ENCODE measurements around the gene BOLA1. TPM values are rescaled to one million over a fixed set of nuclear protein-coding genes. Genes with fewer than 3 reads are reported as not detected.
A peak's percentile ranks its signal among the peaks of the same experiment; 100 is the strongest.
"Not testable (repeated sequence)": the region's sequence is repeated elsewhere in the genome, so short reads cannot be mapped to it uniquely, and the experiment has no call there.

Gene BOLA1
- polyA plus RNA-seq, 2 donors = 20.6 to 31.0 TPM

DNA sequence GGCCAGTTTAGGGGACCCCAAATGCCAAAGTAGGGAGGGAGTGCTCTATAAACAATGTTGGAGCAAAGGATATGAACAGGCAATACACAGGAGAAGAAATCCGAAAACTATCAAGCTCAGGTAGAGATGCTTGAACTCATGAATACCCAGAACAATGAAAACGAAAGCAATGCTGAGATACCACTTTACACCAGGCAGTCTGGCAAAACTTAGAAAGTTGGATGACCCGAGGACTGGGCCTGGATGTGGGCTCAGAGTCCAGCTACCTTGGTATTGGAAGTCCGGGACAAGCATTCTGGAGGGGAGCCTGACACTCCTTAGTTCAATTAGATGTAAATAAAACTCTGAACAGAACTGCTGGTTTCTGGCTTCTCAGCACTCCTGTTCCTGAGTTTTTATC is 26.3 kb upstream of the BOLA1 start:
- not testable (repeated sequence) for H3K27me3 ChIP-seq (ENCODE audit: control insufficient read depth in 1 of 2, insufficient read depth in 2 of 2, low read length in 2 of 2); H3K9me3 ChIP-seq (ENCODE audit: control insufficient read depth in 2 of 2, insufficient read depth in 1 of 2, low read depth in 1 of 2, low read length in 1 of 2); H3K4me1 ChIP-seq (ENCODE audit: control insufficient read depth in 2 of 2, insufficient read depth in 2 of 2, low read length in 1 of 2); H3K36me3 ChIP-seq (ENCODE audit: control insufficient read depth in 2 of 2, insufficient read depth in 2 of 2, low read length in 1 of 2); H3K27ac ChIP-seq (ENCODE audit: low read depth in 2 of 2, low read length in 1 of 2); H3K4me3 ChIP-seq (ENCODE audit: low read depth in 1 of 2, low read length in 2 of 2)
- no CpG with 5 or more reads among the region's 4 CpGs for WGBS, 2 donors

DNA sequence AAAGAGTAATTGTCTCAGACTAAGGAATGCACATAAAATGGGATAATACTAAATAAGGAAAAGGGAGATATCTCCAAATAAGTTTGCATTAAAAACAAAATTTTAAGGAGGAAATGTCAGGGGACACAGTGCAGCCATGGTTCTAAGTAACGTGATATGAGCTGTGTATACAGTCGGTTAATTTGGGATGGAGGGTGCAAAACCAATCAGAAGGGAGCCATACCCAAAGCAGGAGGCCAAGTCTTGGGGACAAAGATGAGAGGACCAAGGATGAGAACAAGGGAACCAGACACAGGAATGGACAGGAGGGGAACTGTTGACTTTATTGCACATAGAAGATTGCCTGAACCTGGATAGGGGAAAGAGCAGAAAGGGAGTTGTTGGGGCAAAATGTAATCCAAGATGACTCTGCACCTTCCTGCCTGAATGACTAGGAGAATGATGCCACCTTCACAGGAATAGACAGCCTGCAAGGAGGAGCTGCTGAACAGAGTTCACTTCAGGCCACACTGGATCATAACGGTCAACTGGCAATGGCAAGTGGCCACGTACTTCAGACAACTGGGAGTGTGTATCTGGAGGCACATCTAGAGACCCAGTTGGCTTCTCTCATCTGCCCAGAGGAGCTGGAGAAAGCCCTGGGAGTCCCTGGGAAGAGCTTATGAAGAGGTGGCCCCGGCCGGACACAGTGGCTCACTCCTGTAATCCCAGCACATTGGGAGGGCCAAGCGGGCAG is 22.0 kb upstream of the BOLA1 start:
- Histone ChIP-seq H3K27me3 (ENCODE audit: control insufficient read depth in 1 of 2, insufficient read depth in 2 of 2, low read length in 2 of 2) (no peaks in the 10 kb centered on the region), H3K36me3 (ENCODE audit: control insufficient read depth in 2 of 2, insufficient read depth in 2 of 2, low read length in 1 of 2) (no peaks in the 10 kb centered on the region), H3K9me3 (ENCODE audit: control insufficient read depth in 2 of 2, insufficient read depth in 1 of 2, low read depth in 1 of 2, low read length in 1 of 2) (no peaks in the 10 kb centered on the region), H3K4me3 (ENCODE audit: low read depth in 1 of 2, low read length in 2 of 2) (no peak overlapping the region), H3K4me1 (ENCODE audit: control insufficient read depth in 2 of 2, insufficient read depth in 2 of 2, low read length in 1 of 2) (no peaks in the 10 kb centered on the region), H3K27ac (ENCODE audit: low read depth in 2 of 2, low read length in 1 of 2) (no peak overlapping the region)
- 94% methylated on average over 7 of the region's 7 CpGs for WGBS, 2 donors

DNA sequence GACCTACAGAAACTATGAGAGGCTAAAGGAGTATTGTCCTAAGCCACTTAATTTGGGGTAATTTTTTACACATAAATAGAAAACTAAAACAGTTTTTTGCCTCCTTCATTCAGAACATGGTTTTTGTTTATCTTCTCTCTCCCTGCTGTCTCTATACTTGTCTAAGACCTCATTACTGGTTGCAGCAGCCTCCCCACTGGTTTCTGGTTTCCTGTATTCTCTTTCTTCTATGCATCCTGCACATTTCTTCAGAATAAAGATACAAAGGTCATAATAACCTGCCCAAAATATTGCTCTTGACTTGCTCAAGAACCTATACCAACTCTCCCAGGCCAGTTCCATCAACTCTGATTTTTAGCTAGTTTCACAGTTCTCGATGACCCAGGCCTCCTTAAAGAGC is 19.8 kb upstream of the BOLA1 start:
- Histone ChIP-seq H3K9me3 (ENCODE audit: control insufficient read depth in 2 of 2, insufficient read depth in 1 of 2, low read depth in 1 of 2, low read length in 1 of 2) (no peaks in the 10 kb centered on the region), H3K27ac (ENCODE audit: low read depth in 2 of 2, low read length in 1 of 2) (no peak overlapping the region), H3K36me3 (ENCODE audit: control insufficient read depth in 2 of 2, insufficient read depth in 2 of 2, low read length in 1 of 2) (no peaks in the 10 kb centered on the region), H3K27me3 (ENCODE audit: control insufficient read depth in 1 of 2, insufficient read depth in 2 of 2, low read length in 2 of 2) (no peaks in the 10 kb centered on the region), H3K4me3 (ENCODE audit: low read depth in 1 of 2, low read length in 2 of 2) (no peak overlapping the region), H3K4me1 (ENCODE audit: control insufficient read depth in 2 of 2, insufficient read depth in 2 of 2, low read length in 1 of 2) (no peaks in the 10 kb centered on the region)
- 90% methylated on average over 1 of the region's 1 CpG for WGBS, 2 donors

DNA sequence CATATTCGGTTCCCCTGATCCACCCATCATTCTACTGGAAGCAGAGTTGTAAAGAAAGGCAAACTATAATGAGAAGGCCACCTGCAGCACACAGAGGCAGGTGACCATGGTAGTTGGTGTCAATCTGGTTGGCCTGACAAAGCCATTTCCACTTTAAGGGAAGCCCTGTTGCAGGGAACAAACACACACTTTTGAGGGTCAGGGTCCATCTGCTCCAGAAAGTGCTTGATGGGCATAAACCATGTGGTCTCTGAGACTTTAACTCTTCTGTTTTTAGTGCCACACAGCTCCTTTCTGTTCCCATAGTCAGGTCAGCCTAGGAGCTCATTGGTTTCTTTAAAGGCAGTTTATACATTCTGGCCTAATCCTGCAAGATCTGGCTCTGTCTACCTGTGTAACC is 17.5 kb upstream of the BOLA1 start:
- H3K27ac ChIP-seq (ENCODE audit: low read depth in 2 of 2, low read length in 1 of 2) = no peak overlapping the region
- no peaks in the 10 kb centered on the region for H3K9me3 ChIP-seq (ENCODE audit: control insufficient read depth in 2 of 2, insufficient read depth in 1 of 2, low read depth in 1 of 2, low read length in 1 of 2)
- H3K4me3 ChIP-seq (ENCODE audit: low read depth in 1 of 2, low read length in 2 of 2) = no peak overlapping the region
- H3K27me3 ChIP-seq (ENCODE audit: control insufficient read depth in 1 of 2, insufficient read depth in 2 of 2, low read length in 2 of 2) = no peaks in the 10 kb centered on the region
- 77 to 92% methylated on average over 1 of the region's 1 CpG for WGBS, 2 donors
- no peaks in the 10 kb centered on the region for H3K36me3 ChIP-seq (ENCODE audit: control insufficient read depth in 2 of 2, insufficient read depth in 2 of 2, low read length in 1 of 2)
- H3K4me1 ChIP-seq (ENCODE audit: control insufficient read depth in 2 of 2, insufficient read depth in 2 of 2, low read length in 1 of 2) = no peaks in the 10 kb centered on the region

DNA sequence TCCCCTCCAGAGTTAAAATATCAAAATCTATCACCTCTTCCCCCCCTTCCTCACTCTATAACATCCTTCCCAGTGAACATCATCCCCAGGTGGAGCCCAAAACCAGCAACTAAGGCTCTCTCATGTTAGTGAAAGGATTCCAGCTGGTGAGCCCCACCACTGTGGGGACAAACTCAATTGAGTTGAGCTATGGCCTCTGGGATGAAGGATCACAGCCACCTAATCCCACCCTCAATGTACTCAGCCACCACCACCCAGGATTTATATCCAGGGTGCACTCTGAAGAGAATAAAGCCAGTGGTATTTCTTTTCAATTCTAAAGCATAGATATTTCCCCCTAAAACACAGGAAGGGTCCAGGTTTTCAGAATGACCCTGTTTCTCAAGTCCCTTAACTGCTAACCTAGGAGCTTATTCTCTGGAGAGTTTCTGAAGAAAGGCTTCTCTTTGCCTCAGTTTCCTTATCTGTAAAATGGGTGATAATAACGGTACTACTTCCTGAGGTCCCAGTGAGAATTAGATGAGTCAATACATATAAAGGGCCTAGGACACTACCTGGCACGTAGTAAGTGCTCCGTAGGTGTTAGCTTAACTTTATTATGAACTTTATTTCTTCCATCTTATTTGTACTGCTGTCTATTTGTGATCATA is 15.6 kb upstream of the BOLA1 start:
- Histone ChIP-seq H3K36me3 (ENCODE audit: control insufficient read depth in 2 of 2, insufficient read depth in 2 of 2, low read length in 1 of 2) (no peaks in the 10 kb centered on the region), H3K9me3 (ENCODE audit: control insufficient read depth in 2 of 2, insufficient read depth in 1 of 2, low read depth in 1 of 2, low read length in 1 of 2) (no peaks in the 10 kb centered on the region), H3K27ac (ENCODE audit: low read depth in 2 of 2, low read length in 1 of 2) (no peak overlapping the region), H3K4me1 (ENCODE audit: control insufficient read depth in 2 of 2, insufficient read depth in 2 of 2, low read length in 1 of 2) (no peaks in the 10 kb centered on the region), H3K27me3 (ENCODE audit: control insufficient read depth in 1 of 2, insufficient read depth in 2 of 2, low read length in 2 of 2) (no peaks in the 10 kb centered on the region), H3K4me3 (ENCODE audit: low read depth in 1 of 2, low read length in 2 of 2) (no peak overlapping the region)
- 82% methylated on average over 3 of the region's 3 CpGs for WGBS, 2 donors

- 6% methylated on average over 9 of the region's 9 CpGs for WGBS, 2 donors
- no peaks in the 10 kb centered on the region for H3K27me3 ChIP-seq (ENCODE audit: control insufficient read depth in 1 of 2, insufficient read depth in 2 of 2, low read length in 2 of 2)
- H3K4me3 ChIP-seq (ENCODE audit: low read depth in 1 of 2, low read length in 2 of 2) = peak overlapping the region; percentile 60 to 71
- no peaks in the 10 kb centered on the region for H3K9me3 ChIP-seq (ENCODE audit: control insufficient read depth in 2 of 2, insufficient read depth in 1 of 2, low read depth in 1 of 2, low read length in 1 of 2)
- H3K27ac ChIP-seq (ENCODE audit: low read depth in 2 of 2, low read length in 1 of 2) = peak overlapping the region; percentile 91 to 100
- H3K36me3 ChIP-seq (ENCODE audit: control insufficient read depth in 2 of 2, insufficient read depth in 2 of 2, low read length in 1 of 2) = no peaks in the 10 kb centered on the region
- no peaks in the 10 kb centered on the region for H3K4me1 ChIP-seq (ENCODE audit: control insufficient read depth in 2 of 2, insufficient read depth in 2 of 2, low read length in 1 of 2)
Observed at GRCh38 chr1:149884433-149885338, 14.7 kb upstream of the BOLA1 start.

- WGBS, 2 donors = 0 to 1% methylated on average over 36 of the region's 36 CpGs
- Histone ChIP-seq H3K4me3 (ENCODE audit: low read depth in 1 of 2, low read length in 2 of 2) (peak overlapping the region; percentile 60 to 71), H3K4me1 (ENCODE audit: control insufficient read depth in 2 of 2, insufficient read depth in 2 of 2, low read length in 1 of 2) (no peaks in the 10 kb centered on the region), H3K36me3 (ENCODE audit: control insufficient read depth in 2 of 2, insufficient read depth in 2 of 2, low read length in 1 of 2) (no peaks in the 10 kb centered on the region), H3K27me3 (ENCODE audit: control insufficient read depth in 1 of 2, insufficient read depth in 2 of 2, low read length in 2 of 2) (no peaks in the 10 kb centered on the region), H3K9me3 (ENCODE audit: control insufficient read depth in 2 of 2, insufficient read depth in 1 of 2, low read depth in 1 of 2, low read length in 1 of 2) (no peaks in the 10 kb centered on the region), H3K27ac (ENCODE audit: low read depth in 2 of 2, low read length in 1 of 2) (peak overlapping the region; percentile 91 to 100)
Observed at GRCh38 chr1:149885339-149886120, 13.8 kb upstream of the BOLA1 start.

DNA sequence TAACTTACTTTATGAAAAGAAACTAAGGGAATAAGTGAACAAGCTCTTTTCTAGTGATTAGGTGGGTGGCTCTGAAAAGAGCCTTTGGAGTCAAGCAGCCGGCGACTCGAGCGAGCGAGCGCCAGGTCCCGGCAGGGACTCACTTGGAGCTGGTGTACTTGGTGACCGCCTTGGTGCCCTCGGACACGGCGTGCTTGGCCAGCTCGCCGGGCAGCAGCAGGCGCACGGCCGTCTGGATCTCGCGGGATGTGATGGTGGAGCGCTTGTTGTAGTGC is 13.3 kb upstream of the BOLA1 start:
- not testable (repeated sequence) for H3K4me1 ChIP-seq (ENCODE audit: control insufficient read depth in 2 of 2, insufficient read depth in 2 of 2, low read length in 1 of 2); H3K36me3 ChIP-seq (ENCODE audit: control insufficient read depth in 2 of 2, insufficient read depth in 2 of 2, low read length in 1 of 2); H3K9me3 ChIP-seq (ENCODE audit: control insufficient read depth in 2 of 2, insufficient read depth in 1 of 2, low read depth in 1 of 2, low read length in 1 of 2); H3K27me3 ChIP-seq (ENCODE audit: control insufficient read depth in 1 of 2, insufficient read depth in 2 of 2, low read length in 2 of 2)
- WGBS, 2 donors = 0% methylated on average over 15 to 19 of the region's 19 CpGs
- Histone ChIP-seq H3K4me3 (ENCODE audit: low read depth in 1 of 2, low read length in 2 of 2) (peak overlapping the region; percentile 60 to 71), H3K27ac (ENCODE audit: low read depth in 2 of 2, low read length in 1 of 2) (peak overlapping the region; percentile 91 to 100)

- H3K4me1 ChIP-seq (ENCODE audit: control insufficient read depth in 2 of 2, insufficient read depth in 2 of 2, low read length in 1 of 2) = no peaks in the 10 kb centered on the region
- no peaks in the 10 kb centered on the region for H3K36me3 ChIP-seq (ENCODE audit: control insufficient read depth in 2 of 2, insufficient read depth in 2 of 2, low read length in 1 of 2)
- 0% methylated on average over 62 of the region's 62 CpGs for WGBS, 2 donors
- H3K27me3 ChIP-seq (ENCODE audit: control insufficient read depth in 1 of 2, insufficient read depth in 2 of 2, low read length in 2 of 2) = no peaks in the 10 kb centered on the region
- H3K27ac ChIP-seq (ENCODE audit: low read depth in 2 of 2, low read length in 1 of 2) = peak overlapping the region; percentile 99 to 100
- no peaks in the 10 kb centered on the region for H3K9me3 ChIP-seq (ENCODE audit: control insufficient read depth in 2 of 2, insufficient read depth in 1 of 2, low read depth in 1 of 2, low read length in 1 of 2)
- H3K4me3 ChIP-seq (ENCODE audit: low read depth in 1 of 2, low read length in 2 of 2) = peak overlapping the region; percentile 60 to 71
Observed at GRCh38 chr1:149886396-149887195, 12.8 kb upstream of the BOLA1 start.

Data from esophagus (tissue), 2 donors.